SU-DHL-6 (cell line): ENCODE results near the gene OXLD1.

Source experiments
- H2AFZ ChIP-seq: fragments of 200-600 bp; sonication (generic); 2 replicates; pipeline ENCODE4 v1.6.1; 2014; ENCODE audit warnings: low read depth, mild to moderate bottlenecking, moderate library complexity, mixed read lengths, antibody characterized with exemption, low read length; ENCODE audit not compliant: severe bottlenecking
- H3F3A ChIP-seq: fragments of 200-600 bp; shearing (Covaris generic); 2 replicates; pipeline ENCODE4 v1.6.0; 2016; ENCODE audit warnings: antibody characterized with exemption, mild to moderate bottlenecking; ENCODE audit not compliant: insufficient read depth
- H3K27ac ChIP-seq: fragments of 200-600 bp; sonication (generic); 2 replicates; pipeline ENCODE4 v1.5.1; 2016; ENCODE audit warnings: low read depth, mild to moderate bottlenecking, low read length, moderate library complexity, mixed read lengths
- H3K27me3 ChIP-seq: fragments of 200-600 bp; sonication (generic), shearing (Covaris generic); 2 replicates; pipeline ENCODE4 v1.6.0; 2014; ENCODE audit warnings: mild to moderate bottlenecking, low read length
- H3K36me3 ChIP-seq: fragments of 200-600 bp; sonication (generic); 2 replicates; pipeline ENCODE4 v1.6.1; 2014; ENCODE audit warnings: mild to moderate bottlenecking, low read length, mixed read lengths
- H3K4me2 ChIP-seq: fragments of 300-600, 200-600 bp; shearing (Covaris generic), sonication (generic); 2 replicates; pipeline ENCODE4 v1.6.0; 2014; ENCODE audit warnings: low read length, low read depth, mild to moderate bottlenecking; ENCODE audit not compliant: poor library complexity, severe bottlenecking
- H3K4me3 ChIP-seq: fragments of 200-600 bp; sonication (generic); 2 replicates; pipeline ENCODE4 v1.5.1; 2014; ENCODE audit warnings: antibody characterized with exemption, low read length, mild to moderate bottlenecking, mixed read lengths; ENCODE audit not compliant: insufficient read depth, poor library complexity, severe bottlenecking
- H3K79me2 ChIP-seq: fragments of 200-600 bp; sonication (generic); 2 replicates; pipeline ENCODE4 v1.6.1; 2014; ENCODE audit warnings: mild to moderate bottlenecking, low read length, moderate library complexity; ENCODE audit not compliant: insufficient read depth
- H3K9ac ChIP-seq: fragments of 200-600 bp; sonication (generic); 2 replicates; pipeline ENCODE4 v1.7.0; 2014; ENCODE audit warnings: mild to moderate bottlenecking, low read length
- H3K9me2 ChIP-seq: fragments of 200-600 bp; sonication (generic); replicated peaks from 2 replicates; pipeline ENCODE4 v1.6.1; 2014; ENCODE audit warnings: low read length; ENCODE audit not compliant: insufficient read depth
- H3K9me3 ChIP-seq: fragments of 200-600 bp; sonication (generic); 2 replicates; pipeline ENCODE4 v1.6.1; 2014; ENCODE audit warnings: low read length, mixed read lengths; ENCODE audit not compliant: insufficient read depth
- H4K20me1 ChIP-seq: fragments of 200-600 bp; sonication (generic); 2 replicates; pipeline ENCODE4 v1.6.1; 2014; ENCODE audit warnings: low read depth, mild to moderate bottlenecking, antibody characterized with exemption, low read length, moderate library complexity, mixed read lengths
- EZH2phosphoT487 ChIP-seq: fragments of 200-600 bp; sonication (generic), shearing (Covaris generic); conservative IDR thresholded peaks from 2 replicates; pipeline ENCODE4 v1.6.1; 2018; ENCODE audit warnings: mild to moderate bottlenecking, antibody characterized with exemption, low read length, moderate library complexity, mixed read lengths
- TF ChIP-seq, protein P1 (sequence below): fragments of 200-600 bp; sonication (generic); IDR thresholded peaks from one replicate; pipeline ENCODE4 v1.5.1; 2017; ENCODE audit warnings: antibody characterized with exemption, mild to moderate bottlenecking, low read length, moderate library complexity; ENCODE audit not compliant: insufficient read depth, poor library complexity, severe bottlenecking

Gene OXLD1

GRCh38 chr17:81711814-81712467, 45.5 kb upstream of the OXLD1 start, which contains the start of gene SLC25A10:
SLC25A10 (plus strand) TSS chr17:81712284; CDS start chr17:81712427, 143 bp downstream.
- H3K79me2 ChIP-seq, result peaks cover 27% of the 10 kb centered on the region
- H3K9ac ChIP-seq, result peak within 1 kb of the TSS; percentile 93
- no peaks in the 10 kb centered on the region for H4K20me1 ChIP-seq
- H3K4me3 ChIP-seq, result peak within 1 kb of the TSS; percentile 86
- H3K27me3 ChIP-seq, result no peaks in the 10 kb centered on the region
- H3K9me2 ChIP-seq, result no peaks in the 10 kb centered on the region
- TF ChIP-seq EZH2phosphoT487, result no peak
- TF ChIP-seq, protein P1, sequence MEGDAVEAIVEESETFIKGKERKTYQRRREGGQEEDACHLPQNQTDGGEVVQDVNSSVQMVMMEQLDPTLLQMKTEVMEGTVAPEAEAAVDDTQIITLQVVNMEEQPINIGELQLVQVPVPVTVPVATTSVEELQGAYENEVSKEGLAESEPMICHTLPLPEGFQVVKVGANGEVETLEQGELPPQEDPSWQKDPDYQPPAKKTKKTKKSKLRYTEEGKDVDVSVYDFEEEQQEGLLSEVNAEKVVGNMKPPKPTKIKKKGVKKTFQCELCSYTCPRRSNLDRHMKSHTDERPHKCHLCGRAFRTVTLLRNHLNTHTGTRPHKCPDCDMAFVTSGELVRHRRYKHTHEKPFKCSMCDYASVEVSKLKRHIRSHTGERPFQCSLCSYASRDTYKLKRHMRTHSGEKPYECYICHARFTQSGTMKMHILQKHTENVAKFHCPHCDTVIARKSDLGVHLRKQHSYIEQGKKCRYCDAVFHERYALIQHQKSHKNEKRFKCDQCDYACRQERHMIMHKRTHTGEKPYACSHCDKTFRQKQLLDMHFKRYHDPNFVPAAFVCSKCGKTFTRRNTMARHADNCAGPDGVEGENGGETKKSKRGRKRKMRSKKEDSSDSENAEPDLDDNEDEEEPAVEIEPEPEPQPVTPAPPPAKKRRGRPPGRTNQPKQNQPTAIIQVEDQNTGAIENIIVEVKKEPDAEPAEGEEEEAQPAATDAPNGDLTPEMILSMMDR, result no peak
- peak within 1 kb of the TSS; percentile 70 for H2AFZ ChIP-seq
- H3K27ac ChIP-seq, result peak within 1 kb of the TSS; percentile 55
- no peaks in the 10 kb centered on the region for H3K9me3 ChIP-seq
- peaks cover 25% of the 10 kb centered on the region for H3F3A ChIP-seq
- no peaks in the 10 kb centered on the region for H3K36me3 ChIP-seq
- H3K4me2 ChIP-seq, result peak within 1 kb of the TSS; percentile 80

DNA sequence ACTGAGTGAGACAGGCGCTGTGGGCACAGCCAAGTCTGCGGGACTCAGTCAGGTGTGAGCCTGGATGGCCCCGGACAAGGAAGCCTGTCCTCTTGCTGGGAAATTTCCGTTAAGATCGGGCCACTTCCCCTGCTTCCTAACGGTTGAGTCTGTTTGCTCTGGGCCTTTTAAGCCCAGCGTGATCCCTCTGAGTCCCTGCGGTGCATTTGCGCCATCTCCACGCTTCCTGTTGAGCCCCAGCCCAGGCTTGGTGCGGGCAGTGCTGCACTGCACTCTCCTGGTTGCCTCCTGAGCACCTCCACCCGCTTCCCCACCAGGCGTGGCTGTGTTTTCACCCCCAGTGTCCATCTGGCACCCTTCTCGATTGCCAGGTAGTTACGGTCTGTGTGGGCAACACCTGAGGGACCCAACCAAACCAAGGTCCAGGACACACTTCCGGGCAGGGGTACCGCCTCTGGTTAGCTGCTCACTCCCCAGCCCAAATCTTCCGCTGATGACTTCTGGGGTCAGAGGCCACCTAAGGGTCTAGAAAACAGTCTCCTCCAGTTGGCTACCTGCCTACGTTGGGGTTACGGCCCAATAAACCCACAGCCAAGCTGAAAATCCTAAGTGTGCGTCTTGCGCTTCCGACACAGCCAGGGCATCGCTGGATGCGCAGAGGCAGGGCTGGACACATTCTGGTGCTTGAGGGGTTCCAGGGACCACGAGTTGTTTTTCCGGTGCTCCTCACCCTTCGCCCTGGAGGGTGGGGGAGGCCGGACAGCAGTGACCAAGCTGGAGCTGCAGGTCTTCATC, 44.3 kb upstream of the OXLD1 start:
- Histone ChIP-seq H3K4me2 (peak overlapping the region; percentile 66), H3K4me3 (peak overlapping the region; percentile 44), H3F3A (peaks cover 25% of the 10 kb centered on the region), H3K36me3 (no peaks in the 10 kb centered on the region), H3K27ac (peak overlapping the region; percentile 55), H3K9ac (peak overlapping the region; percentile 93), H3K27me3 (no peaks in the 10 kb centered on the region), H2AFZ (no peak overlapping the region), H3K9me3 (no peaks in the 10 kb centered on the region), H3K9me2 (no peaks in the 10 kb centered on the region), H3K79me2 (peaks cover 32% of the 10 kb centered on the region), H4K20me1 (no peaks in the 10 kb centered on the region)
- no peak for TF ChIP-seq EZH2phosphoT487
- TF ChIP-seq, protein P1, result no peak

- Histone ChIP-seq H3K27me3 (no peaks in the 10 kb centered on the region), H3K4me3 (no peak overlapping the region), H3K4me2 (no peak overlapping the region), H2AFZ (no peak overlapping the region), H3K79me2 (peaks cover 35% of the 10 kb centered on the region), H3F3A (peaks cover 25% of the 10 kb centered on the region), H3K9me3 (no peaks in the 10 kb centered on the region), H3K36me3 (no peaks in the 10 kb centered on the region), H3K9me2 (no peaks in the 10 kb centered on the region), H3K9ac (no peak overlapping the region), H3K27ac (no peak overlapping the region), H4K20me1 (no peaks in the 10 kb centered on the region)
- TF ChIP-seq EZH2phosphoT487, result no peak
Measured at GRCh38 chr17:81708739-81709185, 42.4 kb upstream of the OXLD1 start.
